Testis (tissue), 2 donors: ENCODE measurements around the gene TRPM3.

Source experiments
- POLR2A ChIP-seq: fragments of 450-650 bp; IDR thresholded peaks from one replicate; pipeline ENCODE4 v1.6.1; 2017; ENCODE audit warnings: antibody characterized with exemption, mild to moderate bottlenecking, moderate library complexity
- TF ChIP-seq, protein P1 (sequence below), 3 experiments: fragments of 450-650 bp in 2 of 3; fragments of 200-600 bp in 1 of 3; sonication (generic) in 1 of 3; IDR thresholded peaks; one replicate each; pipeline ENCODE4 v1.5.1; 2016 to 2019; ENCODE audit warnings: antibody characterized with exemption in 3 of 3, mild to moderate bottlenecking in 2 of 3, moderate library complexity in 1 of 3

DNA sequence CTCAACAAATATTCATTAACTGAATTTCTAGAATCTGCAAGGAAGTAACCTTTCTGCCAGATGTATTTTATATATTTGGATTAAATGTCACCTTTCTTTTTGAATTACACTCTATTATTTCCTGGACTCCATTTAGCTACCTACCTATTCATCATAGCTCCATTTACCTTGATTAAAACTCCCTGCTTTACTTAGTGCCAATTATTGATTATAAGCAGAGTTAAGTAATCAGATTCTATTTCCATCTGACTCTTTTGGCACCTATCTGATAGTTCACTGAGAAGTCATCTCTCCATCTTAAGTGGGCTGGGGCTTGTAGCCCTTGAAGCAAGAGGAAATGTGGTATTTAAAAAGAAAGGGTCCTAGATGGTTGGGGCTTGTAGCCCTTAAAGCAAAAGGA lies 88.6 kb downstream of the TRPM3 start:
- TF ChIP-seq, protein P1, sequence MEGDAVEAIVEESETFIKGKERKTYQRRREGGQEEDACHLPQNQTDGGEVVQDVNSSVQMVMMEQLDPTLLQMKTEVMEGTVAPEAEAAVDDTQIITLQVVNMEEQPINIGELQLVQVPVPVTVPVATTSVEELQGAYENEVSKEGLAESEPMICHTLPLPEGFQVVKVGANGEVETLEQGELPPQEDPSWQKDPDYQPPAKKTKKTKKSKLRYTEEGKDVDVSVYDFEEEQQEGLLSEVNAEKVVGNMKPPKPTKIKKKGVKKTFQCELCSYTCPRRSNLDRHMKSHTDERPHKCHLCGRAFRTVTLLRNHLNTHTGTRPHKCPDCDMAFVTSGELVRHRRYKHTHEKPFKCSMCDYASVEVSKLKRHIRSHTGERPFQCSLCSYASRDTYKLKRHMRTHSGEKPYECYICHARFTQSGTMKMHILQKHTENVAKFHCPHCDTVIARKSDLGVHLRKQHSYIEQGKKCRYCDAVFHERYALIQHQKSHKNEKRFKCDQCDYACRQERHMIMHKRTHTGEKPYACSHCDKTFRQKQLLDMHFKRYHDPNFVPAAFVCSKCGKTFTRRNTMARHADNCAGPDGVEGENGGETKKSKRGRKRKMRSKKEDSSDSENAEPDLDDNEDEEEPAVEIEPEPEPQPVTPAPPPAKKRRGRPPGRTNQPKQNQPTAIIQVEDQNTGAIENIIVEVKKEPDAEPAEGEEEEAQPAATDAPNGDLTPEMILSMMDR (IDR thresholded peaks at IDR 0.05), result no peak
- TF ChIP-seq POLR2A, result no peak
